Cortex of kidney (tissue), 1 donor: ENCODE measurements around the gene TMEM17.
"Not testable (repeated sequence)": the region's sequence is repeated elsewhere in the genome, so short reads cannot be mapped to it uniquely, and the experiment has no call there.

Experiments used
- DNase-seq: peaks from one replicate; lab custom pipeline; 2025; lab: John Stamatoyannopoulos, UW

The TMEM17 gene

GRCh38 chr2:62505750-62506420 is at the start of gene TMEM17:
TSS of gene TMEM17 (minus strand) at chr2:62506195. CDS start at chr2:62506129, 66 bp downstream.
- DNase-seq, result peak; percentile 88

GRCh38 chr2:62554440-62554839 is 48.4 kb upstream of the TMEM17 start:
- no peak for DNase-seq

GRCh38 chr2:62550461-62550860 is 44.5 kb upstream of the TMEM17 start:
- no peak for DNase-seq

GRCh38 chr2:62547854-62548253 is 41.9 kb upstream of the TMEM17 start:
- DNase-seq, result no peak

- no peak for DNase-seq
Observed at GRCh38 chr2:62545261-62545660, 39.3 kb upstream of the TMEM17 start.

- no peak for DNase-seq
Observed at GRCh38 chr2:62540408-62541168, 34.6 kb upstream of the TMEM17 start.

- DNase-seq, result no peak
Observed at GRCh38 chr2:62539606-62540407, 33.8 kb upstream of the TMEM17 start.

- no peak for DNase-seq
Observed at GRCh38 chr2:62538756-62539155, 32.8 kb upstream of the TMEM17 start.

GRCh38 chr2:62537814-62538213 is 31.8 kb upstream of the TMEM17 start:
- DNase-seq, result no peak

- DNase-seq, result no peak
Observed at GRCh38 chr2:62536873-62537547, 31.0 kb upstream of the TMEM17 start.

- not testable (repeated sequence) for DNase-seq
Observed at GRCh38 chr2:62535521-62535920, 29.5 kb upstream of the TMEM17 start.

- no peak for DNase-seq
Observed at GRCh38 chr2:62531594-62531993, 25.6 kb upstream of the TMEM17 start.

GRCh38 chr2:62529758-62530157 is 23.8 kb upstream of the TMEM17 start:
- DNase-seq, result no peak

GRCh38 chr2:62527478-62528210 is 21.6 kb upstream of the TMEM17 start:
- DNase-seq, result no peak

GRCh38 chr2:62526531-62527381 is 20.8 kb upstream of the TMEM17 start:
- no peak for DNase-seq

- DNase-seq, result no peak
Observed at GRCh38 chr2:62525549-62526269, 19.7 kb upstream of the TMEM17 start.

GRCh38 chr2:62524293-62524941 is 18.4 kb upstream of the TMEM17 start:
- DNase-seq, result no peak

GRCh38 chr2:62521061-62521460 is 15.1 kb upstream of the TMEM17 start:
- not testable (repeated sequence) for DNase-seq

- DNase-seq, result no peak
Observed at GRCh38 chr2:62512384-62512783, 6.4 kb upstream of the TMEM17 start.
